IMR-90 (cell line): Measurements from ENCODE around the gene CACNA2D3. TPM values are rescaled to one million over a fixed set of nuclear protein-coding genes. Genes with fewer than 3 reads are reported as not detected.

ENCODE experiments used
- ATAC-seq: fragments of 200-7000 bp; cut with Tn5 transposase; 2 replicates; pipeline ENCODE4 v1.9.1; 2020; ENCODE audit warnings: low read depth, mild to moderate bottlenecking, moderate library complexity
- BruUV-seq: library from RNA; stranded (reverse); fragments of 400-500 nt; replicated peaks from 2 replicates; lab custom pipeline; 2021; lab: Mats Ljungman, UMichigan
- CTCF ChIA-PET: fragments of 300-600 bp; formaldehyde crosslinking; extraction: SDS; loops from one replicate; lab custom pipeline; 2021; ENCODE audit warnings: antibody characterized with exemption; lab: Yijun Ruan, JAX
- POLR2A ChIA-PET: fragments of 300-600 bp; sonication (Branson Sonifier 250); formaldehyde crosslinking; loops from one replicate; lab custom pipeline; 2022; ENCODE audit warnings: antibody characterized with exemption; ENCODE audit not compliant: unreplicated experiment; lab: Charles Lee
- DNase-seq: peaks from one replicate; pipeline ENCODE4 v3.0.0; 2013
- H2AFZ ChIP-seq: replicated peaks from 2 replicates; pipeline ENCODE3; 2013; ENCODE audit warnings: low read length, mild to moderate bottlenecking; ENCODE audit not compliant: poor library complexity
- H2AK5ac ChIP-seq: 2 replicates; pipeline ENCODE4 v1.6.1; 2013; ENCODE audit warnings: low read depth, low read length, inconsistent platforms
- H2AK9ac ChIP-seq: replicated peaks from 2 replicates; pipeline ENCODE3; 2013; ENCODE audit warnings: mild to moderate bottlenecking, low read depth, low read length, moderate library complexity; ENCODE audit not compliant: poor library complexity
- H2BK120ac ChIP-seq: 2 replicates; pipeline ENCODE4 v1.6.1; 2013; ENCODE audit warnings: low read depth, low read length, inconsistent platforms
- H2BK15ac ChIP-seq: 3 replicates; pipeline ENCODE4 v1.6.1; 2013; ENCODE audit warnings: low read depth, low read length, inconsistent platforms
- H2BK20ac ChIP-seq: 2 replicates; pipeline ENCODE4 v1.6.1; 2013; ENCODE audit warnings: low read depth, mild to moderate bottlenecking, inconsistent platforms, low read length, moderate library complexity
- H2BK5ac ChIP-seq: 2 replicates; pipeline ENCODE4 v1.6.1; 2013; ENCODE audit warnings: mild to moderate bottlenecking, low read depth, low read length, inconsistent platforms; ENCODE audit not compliant: poor library complexity, severe bottlenecking
- H3K14ac ChIP-seq: replicated peaks from 2 replicates; pipeline ENCODE4 v1.6.1; 2013; ENCODE audit warnings: low read depth, low read length, inconsistent platforms
- H3K18ac ChIP-seq: 2 replicates; pipeline ENCODE4 v1.6.1; 2013; ENCODE audit warnings: low read depth, low read length, control low read depth
- H3K23ac ChIP-seq: 2 replicates; pipeline ENCODE4 v1.6.1; 2013; ENCODE audit warnings: low read depth, low read length, inconsistent platforms
- H3K27ac ChIP-seq: 2 replicates; pipeline ENCODE4 v1.5.1; 2013; ENCODE audit warnings: mild to moderate bottlenecking, control low read depth, low read length; ENCODE audit not compliant: insufficient read depth
- H3K27me3 ChIP-seq: 2 replicates; pipeline ENCODE4 v1.6.1; 2013; ENCODE audit warnings: low read length; ENCODE audit not compliant: control insufficient read depth, insufficient read depth
- H3K36me3 ChIP-seq: 2 replicates; pipeline ENCODE4 v1.6.1; 2013; ENCODE audit warnings: low read length, mixed read lengths; ENCODE audit not compliant: control insufficient read depth, insufficient read depth
- H3K4ac ChIP-seq: 2 replicates; pipeline ENCODE4 v1.6.1; 2013; ENCODE audit warnings: low read depth, low read length, inconsistent platforms
- H3K4me1 ChIP-seq: 2 replicates; pipeline ENCODE4 v1.6.1; 2013; ENCODE audit warnings: low read length, mixed read lengths; ENCODE audit not compliant: control insufficient read depth, insufficient read depth
- H3K4me2 ChIP-seq: 2 replicates; pipeline ENCODE4 v1.6.1; 2013; ENCODE audit warnings: low read depth, mild to moderate bottlenecking, control low read depth, low read length, moderate library complexity
- H3K4me3 ChIP-seq: 2 replicates; pipeline ENCODE4 v1.5.1; 2013; ENCODE audit warnings: low read depth, mild to moderate bottlenecking, control low read depth, low read length, moderate library complexity; ENCODE audit not compliant: insufficient read depth
- H3K56ac ChIP-seq: 2 replicates; pipeline ENCODE4 v1.6.1; 2013; ENCODE audit warnings: low read length, inconsistent platforms; ENCODE audit not compliant: insufficient read depth; ENCODE audit errors: extremely low read depth
- H3K79me1 ChIP-seq, 2 experiments: 2 replicates each; pipeline ENCODE4 v1.6.1; 2013; ENCODE audit warnings: low read length in 2 of 2, inconsistent platforms in 1 of 2, low read depth in 1 of 2
- H3K9ac ChIP-seq: 2 replicates; pipeline ENCODE4 v1.6.1; 2013; ENCODE audit warnings: low read depth, low read length, control low read depth
- H3K9me1 ChIP-seq: 2 replicates; pipeline ENCODE4 v1.6.1; 2013; ENCODE audit warnings: low read length, inconsistent platforms; ENCODE audit not compliant: insufficient read depth
- H3K9me3 ChIP-seq: 2 replicates; pipeline ENCODE4 v1.6.1; 2013; ENCODE audit warnings: low read length; ENCODE audit not compliant: control insufficient read depth, insufficient read depth
- H4K20me1 ChIP-seq: 2 replicates; pipeline ENCODE4 v1.6.1; 2013; ENCODE audit warnings: low read length, inconsistent platforms; ENCODE audit not compliant: insufficient read depth
- H4K5ac ChIP-seq: 2 replicates; pipeline ENCODE4 v1.6.1; 2013; ENCODE audit warnings: mild to moderate bottlenecking, low read depth, low read length, control low read depth
- H4K8ac ChIP-seq, 2 experiments: 2 replicates each; pipeline ENCODE4 v1.6.1; 2013; ENCODE audit warnings: low read depth in 2 of 2, low read length in 2 of 2, control low read depth in 1 of 2, inconsistent platforms in 1 of 2
- H4K91ac ChIP-seq: 2 replicates; pipeline ENCODE4 v1.6.1; 2013; ENCODE audit warnings: low read depth, low read length, inconsistent platforms; ENCODE audit not compliant: insufficient read depth
- BHLHE40 ChIP-seq: fragments of 150-350 bp; IDR thresholded peaks from 2 replicates; pipeline ENCODE4 v1.6.1; 2016; ENCODE audit warnings: mild to moderate bottlenecking, low read depth, low read length
- CEBPB ChIP-seq: IDR thresholded peaks from 2 replicates; pipeline ENCODE4 v1.6.1; 2012; ENCODE audit warnings: low read depth, low read length, improper control_type of control experiment
- CHD1 ChIP-seq: IDR thresholded peaks from 2 replicates; pipeline ENCODE4 v1.6.1; 2012; ENCODE audit warnings: low read depth, low read length, improper control_type of control experiment
- CTCF ChIP-seq: conservative IDR thresholded peaks from 2 replicates; pipeline ENCODE4 v1.5.1; 2012; ENCODE audit warnings: mild to moderate bottlenecking, low read depth, low read length, improper control_type of control experiment
- ELK1 ChIP-seq: fragments of 150-350 bp; IDR thresholded peaks from 2 replicates; pipeline ENCODE4 v1.6.1; 2016; ENCODE audit warnings: low read depth, mild to moderate bottlenecking, low read length, moderate library complexity, borderline replicate concordance
- FOS ChIP-seq: fragments of 150-350 bp; IDR thresholded peaks from 2 replicates; pipeline ENCODE4 v1.6.1; 2016; ENCODE audit warnings: low read depth, low read length
- MAFK ChIP-seq: IDR thresholded peaks from 2 replicates; pipeline ENCODE4 v1.6.1; 2012; ENCODE audit warnings: low read depth, low read length, improper control_type of control experiment
- MAZ ChIP-seq: IDR thresholded peaks from 2 replicates; pipeline ENCODE4 v1.6.1; 2012; ENCODE audit warnings: low read depth, mild to moderate bottlenecking, low read length, improper control_type of control experiment, moderate library complexity, borderline replicate concordance
- MXI1 ChIP-seq: IDR thresholded peaks from 2 replicates; pipeline ENCODE4 v1.6.1; 2012; ENCODE audit warnings: low read depth, mild to moderate bottlenecking, low read length, moderate library complexity, borderline replicate concordance
- NFE2L2 ChIP-seq: fragments of 150-350 bp; IDR thresholded peaks from 2 replicates; pipeline ENCODE4 v1.6.1; 2016; ENCODE audit warnings: low read depth, mild to moderate bottlenecking, low read length
- POLR2A ChIP-seq: IDR thresholded peaks from 2 replicates; pipeline ENCODE4 v1.6.1; 2012; ENCODE audit warnings: mild to moderate bottlenecking, low read depth, low read length
- RAD21 ChIP-seq: IDR thresholded peaks from 2 replicates; pipeline ENCODE4 v1.6.1; 2012; ENCODE audit warnings: low read length, improper control_type of control experiment
- RCOR1 ChIP-seq: IDR thresholded peaks from 2 replicates; pipeline ENCODE4 v1.6.1; 2012; ENCODE audit warnings: mild to moderate bottlenecking, low read length, improper control_type of control experiment; ENCODE audit not compliant: insufficient replicate concordance
- RFX5 ChIP-seq: IDR thresholded peaks from 2 replicates; pipeline ENCODE4 v1.8.0; 2012; ENCODE audit warnings: low read depth, mild to moderate bottlenecking, low read length, moderate library complexity
- SMC3 ChIP-seq: fragments of 150-350 bp; IDR thresholded peaks from 2 replicates; pipeline ENCODE4 v1.6.1; 2016; ENCODE audit warnings: low read depth, mild to moderate bottlenecking, antibody characterized with exemption, low read length, moderate library complexity
- USF2 ChIP-seq: fragments of 150-350 bp; IDR thresholded peaks from 2 replicates; pipeline ENCODE4 v1.6.1; 2017; ENCODE audit warnings: mild to moderate bottlenecking, antibody characterized with exemption, low read length, low read depth
- whole genome bisulfite sequencing, 2 experiments: methylation state at CpG; one replicate each; pipeline versions ENCODE4 v1.1.5 to v1.1.7; 2013; ENCODE audit warnings: missing lambda C conversion rate in 2 of 2; ENCODE audit not compliant: insufficient read length in 1 of 2; ENCODE audit errors: extremely low coverage in 2 of 2; 5-methylcytosine and 5-hydroxymethylcytosine counted together
- dilution Hi-C: fragments of 300-500 bp; cut with HindIII; formaldehyde crosslinking; loops from one replicate; pipeline ENCODE4 v1.14.3; 2018; ENCODE audit warnings: low sequenced_read_pairs; ENCODE audit not compliant: unreplicated experiment
- in situ Hi-C: fragments of 300-500 bp; cut with MboI; formaldehyde crosslinking; loops from 3 replicates; pipeline ENCODE4 v1.14.3; 2019; ENCODE audit warnings: low sequenced_read_pairs, inconsistent platforms, mixed read lengths
- intact Hi-C: fragments of 100-400 bp; cut with micrococcal nuclease; formaldehyde crosslinking; loops from 2 replicates; pipeline ENCODE4 v1.10.0; 2022
- polyA plus RNA-seq, 3 experiments: library from polyadenylated mRNA; depleted of rRNA; stranded (reverse); fragments of >200 nt; gene quantifications; 2 replicates each; pipeline ENCODE4 v1.2.3, GENCODE V29; 2012; ENCODE audit warnings: low replicate concordance in 1 of 3
- total RNA-seq: library from RNA; depleted of rRNA; stranded (reverse); fragments of >200 nt; gene quantifications from 2 replicates; pipeline ENCODE4 v1.2.3, GENCODE V29; 2012

CACNA2D3 gene
- total and polyA plus RNA-seq, 2 of the 4 experiments (the other 2 are of a cell fraction): 0.36 to 0.41 TPM

- Histone ChIP-seq H3K79me1 (no peaks in the 10 kb centered on the region), H2AFZ (no peak overlapping the region), H3K9me1 (no peaks in the 10 kb centered on the region), H4K8ac (no peak overlapping the region), H3K23ac (no peak overlapping the region), H3K18ac (no peak overlapping the region), H3K56ac (no peak overlapping the region), H2BK5ac (no peak overlapping the region), H3K9ac (no peak overlapping the region), H2BK15ac (no peak overlapping the region), H4K5ac (no peak overlapping the region), H3K27ac (no peak overlapping the region), H3K4me1 (no peaks in the 10 kb centered on the region), H3K14ac (no peak overlapping the region), H4K91ac (no peak overlapping the region), H3K4me2 (no peak overlapping the region), H3K9me3 (no peaks in the 10 kb centered on the region), H2BK120ac (no peak overlapping the region), H3K27me3 (no peaks in the 10 kb centered on the region), H3K36me3 (no peaks in the 10 kb centered on the region), H2BK20ac (no peak overlapping the region), H3K4me3 (no peak overlapping the region), H3K4ac (no peak overlapping the region), H4K20me1 (no peaks in the 10 kb centered on the region), H2AK9ac (no peak overlapping the region), H2AK5ac (no peak overlapping the region)
- ATAC-seq (no peak), DNase-seq (no peak)
- intact Hi-C loops (no loop called here), dilution Hi-C loops (no loop called here), in situ Hi-C loops (no loop called here)
- BruUV-seq: no TSS peak
- ChIA-PET POLR2A (no interaction called here), CTCF (no interaction called here)
- 20% methylated on average over 1 of the region's 8 CpGs; no CpG with 5 or more reads in 1 of the 2 experiments for WGBS, 2 experiments
- no peak for TF ChIP-seq NFE2L2
- TF ChIP-seq MXI1: no peak
- no peak for TF ChIP-seq BHLHE40
- TF ChIP-seq CEBPB: no peak
- no peak for TF ChIP-seq MAZ
- TF ChIP-seq SMC3: no peak
- no peak for TF ChIP-seq RAD21
- TF ChIP-seq CTCF: no peak
- no peak for TF ChIP-seq RFX5
- TF ChIP-seq CHD1: no peak
- no peak for TF ChIP-seq USF2
- TF ChIP-seq MAFK: no peak
- no peak for TF ChIP-seq RCOR1
- no peak for TF ChIP-seq POLR2A
- no peak for TF ChIP-seq FOS
- no peak for TF ChIP-seq ELK1
Observed at GRCh38 chr3:54131890-54132289, 9.5 kb downstream of the CACNA2D3 start.
